Colonic mucosa (tissue), 4 donors: ENCODE data around the gene MTMR8. TPM values are rescaled to one million over a fixed set of nuclear protein-coding genes. Genes with fewer than 3 reads are reported as not detected.

Experiments used
- DNase-seq: peaks from one replicate; pipeline ENCODE4 v3.0.0-alpha.2; 2020
- H3K27ac ChIP-seq: fragments of 200-600 bp; one replicate; pipeline ENCODE4 v1.8.0; 2021
- H3K27me3 ChIP-seq: fragments of 200-600 bp; one replicate; pipeline ENCODE4 v1.8.0; 2021
- H3K36me3 ChIP-seq: fragments of 200-600 bp; one replicate; pipeline ENCODE4 v1.8.0; 2021
- H3K4me1 ChIP-seq: fragments of 200-600 bp; one replicate; pipeline ENCODE4 v1.8.0; 2021; ENCODE audit warnings: mild to moderate bottlenecking
- H3K4me3 ChIP-seq: fragments of 200-600 bp; one replicate; pipeline ENCODE4 v1.8.0; 2021
- H3K9ac ChIP-seq, 2 donors: one replicate each; pipeline ENCODE4 v1.7.0; 2013; ENCODE audit warnings: control low read depth in 2 of 2, low read depth in 2 of 2, low read length in 2 of 2
- H3K9me3 ChIP-seq: fragments of 200-600 bp; one replicate; pipeline ENCODE4 v1.8.0; 2021
- CTCF ChIP-seq: fragments of 200-600 bp; IDR thresholded peaks from one replicate; pipeline ENCODE4 v1.8.0; 2022; ENCODE audit warnings: antibody characterized with exemption, mild to moderate bottlenecking
- intact Hi-C: fragments of 100-400 bp; cut with DNase I; formaldehyde crosslinking; loops from one replicate; pipeline ENCODE4 v1.14.1; 2022
- total RNA-seq, 2 donors: library from RNA; stranded (reverse); fragmentation: NEBNext Ultra II Directional in 1 of 2; extraction: Animal tissue kit (Norgen Biotek cat#: 25700) in 1 of 2; gene quantifications; one replicate each; pipeline ENCODE4 v1.2.1, GENCODE V29; 2021
- donor health status: healthy.
- donor health status: DM: no; HTN: no; CAD: no.
- donor health status: DM: no; HTN: no; CAD: no.

MTMR8 gene
- total RNA-seq, 2 donors from 2014 or later, result 5.8 to 6.9 TPM

GRCh38 chrX:64229154-64229553 is 166.1 kb downstream of the MTMR8 start:
- Histone ChIP-seq H3K9ac (no peak overlapping the region), H3K27ac (no peak overlapping the region), H3K4me3 (no peak overlapping the region), H3K36me3 (no peaks in the 10 kb centered on the region), H3K27me3 (no peaks in the 10 kb centered on the region), H3K9me3 (no peaks in the 10 kb centered on the region), H3K4me1 (no peaks in the 10 kb centered on the region)
- DNase-seq, result no peak
- intact Hi-C loops, result no loop called here
- no peak for TF ChIP-seq CTCF

Other genes with a start within 250 kb of the MTMR8 start
- gene AMER1, start 189.7 kb downstream of the MTMR8 start, total RNA-seq, result 1 to 10 TPM; 2.7 to 3.2 TPM
- gene ASB12, start 164.8 kb downstream of the MTMR8 start, total RNA-seq, result under 1 TPM; 0.40 to 0.88 TPM